Endothelial cell of umbilical vein (primary cell): ENCODE measurements around the gene RHOH. TPM values are rescaled to one million over a fixed set of nuclear protein-coding genes. Genes with fewer than 3 reads are reported as not detected.

Experiments used
- BruUV-seq: library from RNA; stranded (reverse); fragments of 400-500 nt; replicated peaks from 2 replicates; lab custom pipeline; 2021; lab: Mats Ljungman, UMichigan
- CTCF ChIA-PET: fragments of 300-600, 350-600 bp; sonication (Branson Sonifier 250); formaldehyde crosslinking; loops from one replicate; lab custom pipeline; 2021; ENCODE audit warnings: antibody characterized with exemption, inconsistent platforms; lab: Charles Lee
- POLR2A ChIA-PET: fragments of 300-600, 350-600 bp; sonication (Branson Sonifier 250); formaldehyde crosslinking; loops from one replicate; lab custom pipeline; 2021; ENCODE audit warnings: antibody characterized with exemption, inconsistent platforms; lab: Charles Lee
- DNase-seq: peaks from one replicate; pipeline ENCODE4 v3.0.0-alpha.2; 2011; ENCODE audit warnings: low read depth, low spot score
- FAIRE-seq: peaks from 2 replicates; lab custom pipeline; 2011; peaks lifted over from hg19 to GRCh38; lab: Jason Lieb, UNC
- H2AFZ ChIP-seq: 2 replicates; pipeline ENCODE4 v1.6.0; 2012; ENCODE audit warnings: low read depth, low read length, control low read depth, inconsistent platforms
- H3K27ac ChIP-seq: 2 replicates; pipeline ENCODE4 v1.5.1; 2011; ENCODE audit warnings: low read depth, mild to moderate bottlenecking, control low read depth, low read length, moderate library complexity; ENCODE audit not compliant: insufficient read depth
- H3K27me3 ChIP-seq, 2 experiments: 2 replicates each; pipeline versions ENCODE4 v1.6.0 to v1.6.1; 2011; ENCODE audit warnings: low read length in 2 of 2, mixed read lengths in 1 of 2; ENCODE audit not compliant: control insufficient read depth in 2 of 2, insufficient read depth in 2 of 2
- H3K36me3 ChIP-seq, 2 experiments: 2 replicates in 1 of 2; 3 replicates in 1 of 2; pipeline ENCODE4 v1.5.1; 2011; ENCODE audit warnings: low read length in 2 of 2, mild to moderate bottlenecking in 1 of 2, moderate library complexity in 1 of 2; ENCODE audit not compliant: control insufficient read depth in 2 of 2, insufficient read depth in 2 of 2; ENCODE audit errors: extremely low read depth in 1 of 2
- H3K4me1 ChIP-seq: 3 replicates; pipeline ENCODE4 v1.5.1; 2011; ENCODE audit warnings: mild to moderate bottlenecking, low read length; ENCODE audit not compliant: control insufficient read depth, insufficient read depth; ENCODE audit errors: extremely low read depth
- H3K4me2 ChIP-seq: 2 replicates; pipeline ENCODE4 v1.6.1; 2011; ENCODE audit warnings: low read length, control low read depth, mixed read lengths; ENCODE audit not compliant: insufficient read depth
- H3K4me3 ChIP-seq, 3 experiments: fragments of 200-600 bp in 1 of 3; sonication (generic), shearing (Covaris generic) in 1 of 3; replicated peaks in 1 of 3; 2 replicates each; pipeline ENCODE4 v1.5.1; 2011 to 2016; ENCODE audit warnings: control low read depth in 3 of 3, low read length in 3 of 3, mild to moderate bottlenecking in 2 of 3, inconsistent platforms in 1 of 3, low read depth in 1 of 3, moderate library complexity in 1 of 3; ENCODE audit not compliant: insufficient read depth in 1 of 3
- H3K79me2 ChIP-seq: 2 replicates; pipeline ENCODE4 v1.6.0; 2012; ENCODE audit warnings: low read length, inconsistent platforms; ENCODE audit not compliant: control insufficient read depth, insufficient read depth
- H3K9ac ChIP-seq: replicated peaks from 2 replicates; pipeline ENCODE3; 2011; ENCODE audit warnings: low read length, control low read depth; ENCODE audit not compliant: insufficient read depth; ENCODE audit errors: extremely low read depth
- H3K9me1 ChIP-seq: replicated peaks from 3 replicates; pipeline ENCODE4 v1.6.0; 2011; ENCODE audit warnings: mild to moderate bottlenecking, low read length; ENCODE audit not compliant: control insufficient read depth, insufficient read depth; ENCODE audit errors: extremely low read depth
- H3K9me3 ChIP-seq: replicated peaks from 2 replicates; pipeline ENCODE4 v1.5.1; 2012; ENCODE audit warnings: low read length, inconsistent platforms; ENCODE audit not compliant: control insufficient read depth, insufficient read depth
- H4K20me1 ChIP-seq: replicated peaks from 2 replicates; pipeline ENCODE3; 2011; ENCODE audit warnings: mild to moderate bottlenecking, low read length; ENCODE audit not compliant: control insufficient read depth, insufficient read depth; ENCODE audit errors: extremely low read depth
- EZH2 ChIP-seq: IDR thresholded peaks from 2 replicates; pipeline ENCODE4 v1.6.1; 2012; ENCODE audit warnings: borderline replicate concordance, low read depth, mild to moderate bottlenecking, moderate library complexity, low read length, inconsistent platforms; ENCODE audit not compliant: severe bottlenecking
- FOS ChIP-seq: IDR thresholded peaks from 2 replicates; pipeline ENCODE4 v1.6.1; 2011; ENCODE audit warnings: mild to moderate bottlenecking, low read length, moderate library complexity, borderline replicate concordance; ENCODE audit not compliant: insufficient read depth
- GATA2 ChIP-seq: IDR thresholded peaks from 2 replicates; pipeline ENCODE4 v1.7.0; 2011; ENCODE audit warnings: low read depth, mild to moderate bottlenecking, moderate library complexity, mixed read lengths, low read length; ENCODE audit not compliant: insufficient read length, insufficient read depth
- JUN ChIP-seq: IDR thresholded peaks from 2 replicates; pipeline ENCODE4 v1.6.1; 2011; ENCODE audit warnings: borderline replicate concordance, low read depth; ENCODE audit not compliant: insufficient read length, insufficient read depth
- MYC ChIP-seq: IDR thresholded peaks from one replicate; pipeline ENCODE4 v1.6.1; 2011; ENCODE audit warnings: mild to moderate bottlenecking, low read depth, low read length
- POLR2A ChIP-seq: IDR thresholded peaks from 2 replicates; pipeline ENCODE4 v1.6.1; 2012; ENCODE audit warnings: low read depth, mild to moderate bottlenecking, control low read depth, low read length
- POLR2AphosphoS5 ChIP-seq: IDR thresholded peaks from 2 replicates; pipeline ENCODE4 v1.6.1; 2012; ENCODE audit warnings: low read depth, mild to moderate bottlenecking, control low read depth, low read length, moderate library complexity; ENCODE audit not compliant: insufficient read depth
- dilution Hi-C: fragments of 300-500 bp; cut with MboI; formaldehyde crosslinking; loops from one replicate; pipeline ENCODE4 v1.15.0; 2019; ENCODE audit warnings: low sequenced_read_pairs; ENCODE audit not compliant: extremely low pct_ligation_motif_present
- intact Hi-C: fragments of 100-400 bp; cut with micrococcal nuclease; formaldehyde crosslinking; loops from one replicate; pipeline ENCODE4 v1.10.0; 2022
- polyA plus RNA-seq, 4 experiments: library from polyadenylated mRNA; depleted of rRNA in 3 of 4; stranded (reverse) in 3 of 4; unstranded in 1 of 4; fragments of >200 nt; gene quantifications; 2 replicates each; pipeline versions ENCODE4 v1.2.1 to v1.2.3, GENCODE V29; 2011 to 2012; ENCODE audit warnings: missing spikeins in 1 of 4
- total RNA-seq: library from RNA; stranded (reverse); gene quantifications from 2 replicates; pipeline ENCODE4 v1.2.3, GENCODE V29; 2021
- TF ChIP-seq, protein P1 (sequence below), 2 donors: IDR thresholded peaks; 1 replicate in 1 of 2; 2 replicates in 1 of 2; pipeline ENCODE4 v1.5.1; 2011; ENCODE audit warnings: low read length in 2 of 2, mild to moderate bottlenecking in 2 of 2, moderate library complexity in 2 of 2, control low read depth in 1 of 2, inconsistent platforms in 1 of 2, low read depth in 1 of 2; ENCODE audit not compliant: insufficient read depth in 1 of 2; ENCODE audit errors: extremely low read depth in 1 of 2
- TF ChIP-seq, protein P2 (sequence below): IDR thresholded peaks from 2 replicates; pipeline ENCODE4 v1.6.1; 2011; ENCODE audit not compliant: insufficient read depth, insufficient read length

The RHOH gene
- total and polyA plus RNA-seq, 2 donors (not counting 3 experiments of a cell fraction or from before 2014, with no cell fraction given): not detected

DNA sequence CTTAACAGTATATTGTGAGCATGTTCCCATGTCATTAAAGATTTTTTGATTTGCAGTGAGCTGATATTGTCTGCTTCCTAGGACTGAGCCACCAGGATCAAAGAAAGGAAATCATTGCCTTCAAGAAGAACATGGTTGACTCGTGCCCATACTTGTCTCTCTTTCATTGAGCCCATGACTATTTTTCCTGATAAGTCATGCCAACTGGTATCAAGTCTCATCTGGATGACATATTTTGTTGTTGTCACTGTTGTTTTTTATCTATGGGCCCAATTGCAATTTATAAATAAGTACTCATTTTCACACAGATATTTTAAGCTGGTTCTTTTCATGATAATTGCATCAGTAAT, 10.2 kb upstream of the RHOH start:
- Histone ChIP-seq H3K27me3 (no peaks in the 10 kb centered on the region), H4K20me1 (no peaks in the 10 kb centered on the region), H3K79me2 (no peaks in the 10 kb centered on the region), H3K27ac (no peak overlapping the region), H3K9me1 (no peaks in the 10 kb centered on the region), H2AFZ (no peak overlapping the region), H3K9me3 (no peaks in the 10 kb centered on the region), H3K4me2 (no peak overlapping the region), H3K4me3 (no peak overlapping the region), H3K9ac (no peak overlapping the region), H3K36me3 (no peaks in the 10 kb centered on the region), H3K4me1 (no peaks in the 10 kb centered on the region)
- no TSS peak for BruUV-seq
- POLR2A ChIA-PET: no interaction called here
- no peak for FAIRE-seq
- TF ChIP-seq FOS: no peak
- no peak for TF ChIP-seq POLR2AphosphoS5
- TF ChIP-seq, protein P1, sequence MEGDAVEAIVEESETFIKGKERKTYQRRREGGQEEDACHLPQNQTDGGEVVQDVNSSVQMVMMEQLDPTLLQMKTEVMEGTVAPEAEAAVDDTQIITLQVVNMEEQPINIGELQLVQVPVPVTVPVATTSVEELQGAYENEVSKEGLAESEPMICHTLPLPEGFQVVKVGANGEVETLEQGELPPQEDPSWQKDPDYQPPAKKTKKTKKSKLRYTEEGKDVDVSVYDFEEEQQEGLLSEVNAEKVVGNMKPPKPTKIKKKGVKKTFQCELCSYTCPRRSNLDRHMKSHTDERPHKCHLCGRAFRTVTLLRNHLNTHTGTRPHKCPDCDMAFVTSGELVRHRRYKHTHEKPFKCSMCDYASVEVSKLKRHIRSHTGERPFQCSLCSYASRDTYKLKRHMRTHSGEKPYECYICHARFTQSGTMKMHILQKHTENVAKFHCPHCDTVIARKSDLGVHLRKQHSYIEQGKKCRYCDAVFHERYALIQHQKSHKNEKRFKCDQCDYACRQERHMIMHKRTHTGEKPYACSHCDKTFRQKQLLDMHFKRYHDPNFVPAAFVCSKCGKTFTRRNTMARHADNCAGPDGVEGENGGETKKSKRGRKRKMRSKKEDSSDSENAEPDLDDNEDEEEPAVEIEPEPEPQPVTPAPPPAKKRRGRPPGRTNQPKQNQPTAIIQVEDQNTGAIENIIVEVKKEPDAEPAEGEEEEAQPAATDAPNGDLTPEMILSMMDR (IDR thresholded peaks at IDR 0.05; ENCODE audit: extremely low read depth in 1 of 2, insufficient read depth in 1 of 2, low read depth in 1 of 2, low read length in 2 of 2): no peak
- TF ChIP-seq EZH2: no peak
- dilution Hi-C loops (no loop called here), intact Hi-C loops (no loop called here)
- DNase-seq: no peak
- CTCF ChIA-PET: interaction anchor here (0.7 to 1.5 kb wide), 4 partner anchors 8 to 131 kb away, joined by 3 to 4 read pairs (median 3); no protein-coding TSS in a partner anchor

DNA sequence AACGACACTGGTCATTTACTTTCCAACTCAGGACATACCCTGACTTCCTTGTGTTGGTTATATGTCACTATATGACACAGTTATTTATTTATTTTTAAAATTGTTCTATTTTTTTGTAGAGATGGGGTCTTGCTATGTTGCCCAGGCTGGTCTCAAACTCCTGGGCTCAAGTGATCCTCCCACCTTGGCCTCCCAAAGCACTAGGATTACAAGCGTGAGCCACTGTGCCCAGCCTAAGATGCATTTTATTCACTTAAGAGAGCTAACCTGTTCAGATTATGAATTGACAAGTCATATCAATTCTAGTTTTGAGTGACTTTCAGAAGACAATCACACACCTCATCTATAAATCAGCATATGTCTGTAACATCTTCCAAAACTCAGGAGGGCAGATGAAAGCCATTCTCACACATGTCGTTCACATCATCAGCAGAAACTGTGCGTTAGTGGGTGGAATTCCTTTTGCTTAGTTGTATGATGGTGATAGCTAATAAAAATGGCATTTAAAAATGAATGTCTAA, 9.4 kb upstream of the RHOH start:
- no peaks in the 10 kb centered on the region for H3K4me1 ChIP-seq
- H3K27ac ChIP-seq: no peak overlapping the region
- no peaks in the 10 kb centered on the region for H3K9me3 ChIP-seq
- H2AFZ ChIP-seq: no peak overlapping the region
- no peak overlapping the region for H3K4me3 ChIP-seq
- H3K36me3 ChIP-seq: no peaks in the 10 kb centered on the region
- ChIA-PET POLR2A (interaction anchor here (0.5 kb wide), 1 partner anchor 244 kb away, joined by 4 read pairs; no protein-coding TSS in a partner anchor), CTCF (interaction anchor here (0.7 to 1.3 kb wide), 3 partner anchors 11 to 130 kb away, joined by 3 to 4 read pairs (median 3); no protein-coding TSS in a partner anchor)
- dilution Hi-C loops (no loop called here), intact Hi-C loops (no loop called here)
- FAIRE-seq (no peak), DNase-seq (no peak)
- H3K4me2 ChIP-seq: no peak overlapping the region
- no peaks in the 10 kb centered on the region for H4K20me1 ChIP-seq
- H3K9me1 ChIP-seq: no peaks in the 10 kb centered on the region
- H3K27me3 ChIP-seq: no peaks in the 10 kb centered on the region
- no TSS peak for BruUV-seq
- H3K9ac ChIP-seq: no peak overlapping the region
- TF ChIP-seq POLR2A (no peak), GATA2 (no peak), JUN (no peak), POLR2AphosphoS5 (no peak), EZH2 (no peak), FOS (no peak), MYC (no peak)
- TF ChIP-seq, protein P2, sequence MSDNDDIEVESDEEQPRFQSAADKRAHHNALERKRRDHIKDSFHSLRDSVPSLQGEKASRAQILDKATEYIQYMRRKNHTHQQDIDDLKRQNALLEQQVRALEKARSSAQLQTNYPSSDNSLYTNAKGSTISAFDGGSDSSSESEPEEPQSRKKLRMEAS: no peak
- TF ChIP-seq, protein P1 (IDR thresholded peaks at IDR 0.05; ENCODE audit: extremely low read depth in 1 of 2, insufficient read depth in 1 of 2, low read depth in 1 of 2, low read length in 2 of 2): no peak
- H3K79me2 ChIP-seq: no peaks in the 10 kb centered on the region
